ENCODE results near the gene PTPRD.
A peak's percentile ranks its signal among the peaks of the same experiment; 100 is the strongest.

Gene PTPRD

DNA sequence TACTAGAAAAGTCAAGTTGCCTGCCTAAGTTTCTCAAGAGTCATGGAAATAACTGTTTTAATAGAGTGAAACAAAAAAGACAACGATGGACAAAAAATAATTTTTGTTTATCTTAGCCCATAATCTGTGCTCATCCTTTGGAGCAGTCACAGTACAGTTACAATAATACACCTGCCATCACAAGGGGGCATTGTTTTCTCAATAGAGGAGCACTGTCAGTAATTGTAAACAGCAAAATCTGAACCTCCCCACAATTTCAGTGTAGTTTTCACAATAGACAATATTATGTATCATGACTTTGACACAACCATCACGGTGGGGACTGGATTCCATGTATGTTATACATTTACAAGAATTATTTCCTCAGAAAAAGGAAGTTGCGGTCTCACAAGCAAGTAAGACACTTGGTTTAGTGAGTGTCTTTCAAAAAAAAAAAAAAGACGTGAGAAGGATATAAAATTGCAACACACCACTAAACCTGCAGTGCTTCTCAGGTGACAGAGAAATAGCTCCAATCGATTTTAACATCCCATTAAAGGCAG lies 586.3 kb downstream of the PTPRD start:
- TF ChIP-seq, protein P1, sequence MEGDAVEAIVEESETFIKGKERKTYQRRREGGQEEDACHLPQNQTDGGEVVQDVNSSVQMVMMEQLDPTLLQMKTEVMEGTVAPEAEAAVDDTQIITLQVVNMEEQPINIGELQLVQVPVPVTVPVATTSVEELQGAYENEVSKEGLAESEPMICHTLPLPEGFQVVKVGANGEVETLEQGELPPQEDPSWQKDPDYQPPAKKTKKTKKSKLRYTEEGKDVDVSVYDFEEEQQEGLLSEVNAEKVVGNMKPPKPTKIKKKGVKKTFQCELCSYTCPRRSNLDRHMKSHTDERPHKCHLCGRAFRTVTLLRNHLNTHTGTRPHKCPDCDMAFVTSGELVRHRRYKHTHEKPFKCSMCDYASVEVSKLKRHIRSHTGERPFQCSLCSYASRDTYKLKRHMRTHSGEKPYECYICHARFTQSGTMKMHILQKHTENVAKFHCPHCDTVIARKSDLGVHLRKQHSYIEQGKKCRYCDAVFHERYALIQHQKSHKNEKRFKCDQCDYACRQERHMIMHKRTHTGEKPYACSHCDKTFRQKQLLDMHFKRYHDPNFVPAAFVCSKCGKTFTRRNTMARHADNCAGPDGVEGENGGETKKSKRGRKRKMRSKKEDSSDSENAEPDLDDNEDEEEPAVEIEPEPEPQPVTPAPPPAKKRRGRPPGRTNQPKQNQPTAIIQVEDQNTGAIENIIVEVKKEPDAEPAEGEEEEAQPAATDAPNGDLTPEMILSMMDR (IDR thresholded peaks at IDR 0.05; ENCODE audit: low read depth, low read length, missing control alignments), result no peak
- no peak overlapping the region for H3K4me3 ChIP-seq (ENCODE audit: low read depth, low read length)
- no peak for DNase-seq (ENCODE audit: low read depth)
- in situ Hi-C loops (cut with HindIII; ENCODE audit: low sequenced_read_pairs), result no loop called here

DNA sequence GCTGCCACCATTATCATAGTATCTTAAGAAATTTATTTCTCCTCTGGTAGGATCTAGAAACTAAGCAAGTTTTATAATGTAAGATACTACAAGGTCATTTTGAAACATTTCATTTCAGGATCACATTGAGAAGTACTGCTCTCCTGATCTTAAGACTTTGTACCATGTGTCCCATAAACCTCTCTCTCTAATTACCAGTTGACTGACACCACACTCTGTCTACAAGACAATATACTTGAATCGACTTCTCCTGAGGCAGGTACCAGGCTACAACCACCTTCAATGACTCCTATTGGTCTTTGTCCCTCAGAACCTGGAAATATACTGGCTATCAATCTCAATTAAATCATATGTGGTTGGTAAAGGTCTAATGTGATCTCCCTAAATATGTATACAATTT lies 597.0 kb downstream of the PTPRD start:
- no peak overlapping the region for H3K4me3 ChIP-seq (ENCODE audit: low read depth, low read length)
- in situ Hi-C loops (cut with HindIII; ENCODE audit: low sequenced_read_pairs), result no loop called here
- no peak for DNase-seq (ENCODE audit: low read depth)
- TF ChIP-seq, protein P1 (IDR thresholded peaks at IDR 0.05; ENCODE audit: low read depth, low read length, missing control alignments), result no peak

DNA sequence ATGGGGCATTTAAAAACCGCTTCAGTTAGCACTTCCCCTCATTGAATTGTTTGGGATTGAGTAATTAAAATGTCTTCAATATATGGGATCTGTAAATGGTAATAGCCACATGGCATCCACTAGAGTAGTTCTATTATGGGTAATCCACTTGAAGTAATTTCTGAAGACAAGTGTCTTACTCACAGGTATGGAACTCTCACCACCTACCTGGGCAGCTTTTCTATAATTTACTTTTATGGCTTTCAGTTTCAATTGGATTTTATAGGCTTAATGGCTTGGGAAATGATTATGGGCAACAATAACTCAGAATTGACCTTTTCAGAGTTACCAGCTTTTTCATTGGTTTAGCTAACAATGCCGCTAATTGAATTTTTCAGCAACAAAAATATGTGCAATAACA lies 597.9 kb downstream of the PTPRD start:
- no peak for DNase-seq (ENCODE audit: low read depth)
- no peak overlapping the region for H3K4me3 ChIP-seq (ENCODE audit: low read depth, low read length)
- in situ Hi-C loops (cut with HindIII; ENCODE audit: low sequenced_read_pairs), result no loop called here
- TF ChIP-seq, protein P1 (IDR thresholded peaks at IDR 0.05; ENCODE audit: low read depth, low read length, missing control alignments), result no peak

DNA sequence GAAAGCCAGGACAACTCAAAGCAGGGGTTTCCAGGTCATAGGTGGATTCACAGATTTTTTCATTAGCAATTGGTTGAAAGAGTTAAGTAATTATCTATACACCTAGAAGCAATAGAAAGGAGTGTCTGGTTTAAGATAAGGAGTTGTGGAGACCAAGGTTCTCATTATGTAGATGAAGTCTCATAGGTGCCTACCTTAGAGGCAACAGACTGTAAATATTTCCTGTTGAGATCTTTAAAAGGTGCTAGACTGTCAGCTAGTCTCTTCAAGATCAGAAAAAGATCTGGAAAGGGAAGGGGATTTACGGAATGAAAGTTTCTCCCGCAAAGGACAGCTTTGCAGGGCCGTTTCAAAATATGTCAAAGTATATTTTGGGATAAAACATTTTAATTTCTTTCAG lies 603.4 kb downstream of the PTPRD start:
- no peak for DNase-seq (ENCODE audit: low read depth)
- in situ Hi-C loops (cut with HindIII; ENCODE audit: low sequenced_read_pairs), result no loop called here
- TF ChIP-seq, protein P1 (IDR thresholded peaks at IDR 0.05; ENCODE audit: low read depth, low read length, missing control alignments), result no peak
- H3K4me3 ChIP-seq (ENCODE audit: low read depth, low read length), result no peak overlapping the region

DNA sequence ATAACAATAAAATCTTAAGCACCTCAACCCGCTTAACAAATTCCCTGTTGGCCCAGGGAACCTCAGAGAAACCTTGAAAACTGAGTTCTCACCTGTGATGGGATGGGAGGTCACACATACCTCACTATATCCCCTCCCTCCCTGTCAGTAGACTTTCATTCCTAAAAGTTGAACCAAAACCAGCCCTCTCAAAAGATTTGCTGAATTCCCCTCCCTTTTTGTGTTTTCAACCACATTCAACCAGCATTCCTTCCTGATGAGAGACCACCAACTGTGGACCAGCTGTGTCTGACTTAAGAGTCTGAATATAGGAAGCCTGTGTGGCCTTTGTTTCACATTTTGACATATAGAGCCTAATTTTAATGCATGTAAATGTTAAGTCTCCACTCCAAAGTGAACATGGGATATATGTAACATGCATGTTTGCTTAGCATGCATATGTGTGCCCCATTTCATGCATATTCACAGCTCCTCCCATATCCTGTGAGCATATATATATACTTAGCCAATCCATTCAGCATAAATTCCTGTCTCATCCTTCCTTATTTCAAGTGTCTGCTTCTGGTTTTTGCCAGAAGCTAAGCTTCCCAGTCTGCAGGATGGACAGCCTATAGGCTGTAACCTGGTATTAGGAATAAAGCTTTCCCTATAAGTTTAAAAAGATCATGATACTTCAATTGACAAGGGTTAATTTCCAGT lies 604.6 kb downstream of the PTPRD start:
- TF ChIP-seq, protein P1 (IDR thresholded peaks at IDR 0.05; ENCODE audit: low read depth, low read length, missing control alignments), result no peak
- in situ Hi-C loops (cut with HindIII; ENCODE audit: low sequenced_read_pairs), result no loop called here

DNA sequence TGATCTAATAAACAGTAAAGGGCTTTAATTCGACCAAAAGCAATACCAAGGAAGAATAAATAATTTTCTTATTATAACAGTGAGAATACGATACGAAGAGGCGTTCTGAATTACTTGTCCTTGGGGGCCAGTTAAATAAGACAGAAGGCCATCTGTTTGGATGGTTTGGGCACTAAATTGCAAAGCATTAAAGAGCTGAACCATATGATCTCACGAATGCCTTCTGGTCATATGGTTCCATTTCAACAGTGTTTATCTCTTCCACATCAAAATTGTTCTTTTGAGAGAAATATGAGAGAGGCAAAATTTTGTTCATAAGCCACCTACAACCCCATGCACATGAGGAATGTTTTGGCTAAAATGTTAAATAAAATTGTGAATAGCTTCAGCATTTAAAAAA lies 605.4 kb downstream of the PTPRD start:
- no peak overlapping the region for H3K4me3 ChIP-seq (ENCODE audit: low read depth, low read length)
- TF ChIP-seq, protein P1 (IDR thresholded peaks at IDR 0.05; ENCODE audit: low read depth, low read length, missing control alignments), result no peak
- in situ Hi-C loops (cut with HindIII; ENCODE audit: low sequenced_read_pairs), result no loop called here
- DNase-seq (ENCODE audit: low read depth), result no peak

More for the DNA sequence above, 604.6 kb downstream of the PTPRD start:
- no peak overlapping the region for H3K4me3 ChIP-seq (ENCODE audit: low read depth, low read length)
- peak; percentile 5 for DNase-seq (ENCODE audit: low read depth)
